Measurements from ENCODE around the gene ZSCAN2.

DNA sequence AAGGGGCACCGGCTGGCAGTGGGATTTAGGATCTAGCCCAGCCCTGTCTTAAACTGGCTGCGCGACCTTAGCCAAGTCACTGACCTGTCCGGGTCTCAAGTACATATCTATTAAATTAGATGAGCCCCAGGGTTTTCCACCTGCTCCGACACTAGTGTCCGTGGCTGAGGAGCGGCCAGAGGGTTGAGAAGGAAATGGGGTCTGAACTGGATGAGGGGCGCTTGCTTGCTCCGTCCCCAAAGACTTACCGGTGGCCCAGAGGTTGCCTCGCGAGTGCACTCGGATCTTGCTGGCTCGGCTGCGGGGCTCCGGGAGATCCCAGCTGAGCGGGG, 56.9 kb downstream of the ZSCAN2 start:
- TF ChIP-seq CTCF (IDR thresholded peaks at IDR 0.05; ENCODE audit: low read length) (no peak), EZH2phosphoT487 (IDR thresholded peaks at IDR 0.05; ENCODE audit: low read length) (no peak)

All from MM.1S (cell line).